Fibroblast of skin of abdomen (primary cell): ENCODE measurements around the gene PSMB11.

Source experiments
- DNase-seq: peaks from one replicate; pipeline ENCODE4 v3.0.0-alpha.2; 2013

PSMB11 gene

GRCh38 chr14:23044840-23045239 lies 2.8 kb downstream of the PSMB11 start:
- DNase-seq = no peak

GRCh38 chr14:23045419-23046357 lies 3.7 kb downstream of the PSMB11 start:
- no peak for DNase-seq

DNA sequence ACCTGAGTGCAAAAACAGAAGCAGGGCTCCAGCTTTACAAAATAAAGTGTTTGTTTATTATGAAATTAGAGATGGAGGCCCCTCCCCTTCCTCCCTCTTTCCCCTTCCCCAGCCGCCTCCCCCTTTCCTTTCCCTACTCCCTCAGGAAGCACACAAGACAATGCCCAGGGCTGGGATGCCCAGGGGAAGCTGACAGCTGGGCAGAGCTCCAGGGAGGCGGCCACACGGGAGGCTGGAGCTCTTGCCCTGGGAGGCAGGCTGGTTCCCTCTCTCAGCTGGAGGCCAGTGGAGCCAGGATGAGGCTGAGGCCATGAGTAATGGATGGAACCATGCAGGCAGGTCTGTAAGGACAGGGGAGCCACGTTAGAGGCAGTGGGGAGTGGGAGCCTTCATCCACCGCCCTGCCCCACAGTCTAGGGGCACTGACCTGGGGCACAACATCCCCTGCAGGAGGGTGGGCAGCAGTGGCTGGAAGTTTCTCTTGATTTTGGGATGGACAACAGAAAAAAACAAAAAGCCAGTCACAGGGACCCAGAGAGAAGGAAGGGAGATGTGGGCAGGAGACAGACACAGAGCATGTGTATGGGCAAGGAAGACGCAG lies 5.1 kb downstream of the PSMB11 start:
- DNase-seq = no peak

DNA sequence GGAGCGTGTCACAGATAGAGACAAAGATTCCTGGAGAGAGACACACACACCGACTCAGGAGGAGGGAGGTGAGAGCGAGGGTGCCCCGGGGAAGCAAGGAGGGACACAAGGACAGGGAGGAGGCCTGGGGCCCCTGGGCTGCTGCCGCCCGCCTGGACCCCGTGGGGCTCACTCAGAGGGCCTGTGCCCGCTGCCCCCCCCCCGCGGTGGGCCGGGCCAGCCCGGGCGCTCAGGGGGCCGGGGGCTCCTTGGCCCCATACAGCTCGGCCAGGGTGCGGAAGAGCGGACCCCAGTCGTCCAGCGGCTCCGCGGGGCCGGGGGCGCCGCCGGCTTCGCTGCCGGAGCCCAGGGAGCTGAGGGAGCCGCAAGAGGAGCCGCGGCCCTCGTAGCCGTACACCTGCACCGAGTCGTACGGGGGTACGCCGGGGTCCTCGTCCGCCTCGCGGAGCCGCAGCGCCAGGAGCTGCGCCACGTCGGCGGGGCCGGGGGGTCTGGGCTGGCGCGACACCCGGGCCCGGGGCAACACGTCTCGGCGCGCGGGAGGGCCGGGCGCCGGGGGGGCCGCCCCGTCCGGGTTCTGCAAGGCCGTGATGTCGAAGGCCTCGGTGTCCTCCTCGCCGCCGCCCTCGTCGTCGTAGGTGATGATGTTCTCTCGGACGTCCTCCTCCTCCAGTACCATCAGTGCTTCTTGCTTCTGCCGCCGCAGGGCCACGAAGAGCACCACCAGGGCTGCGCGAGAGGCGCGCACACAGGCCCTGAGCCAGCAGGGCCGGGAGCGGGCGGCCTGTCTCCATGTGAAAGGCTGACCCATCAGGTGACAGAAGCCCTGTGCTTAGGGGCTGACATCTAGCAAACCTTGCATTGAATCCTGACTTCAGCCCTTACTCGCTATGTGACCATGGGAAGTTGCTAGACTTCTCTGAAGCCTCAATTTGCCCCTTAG lies 6.0 kb downstream of the PSMB11 start:
- DNase-seq = no peak

DNA sequence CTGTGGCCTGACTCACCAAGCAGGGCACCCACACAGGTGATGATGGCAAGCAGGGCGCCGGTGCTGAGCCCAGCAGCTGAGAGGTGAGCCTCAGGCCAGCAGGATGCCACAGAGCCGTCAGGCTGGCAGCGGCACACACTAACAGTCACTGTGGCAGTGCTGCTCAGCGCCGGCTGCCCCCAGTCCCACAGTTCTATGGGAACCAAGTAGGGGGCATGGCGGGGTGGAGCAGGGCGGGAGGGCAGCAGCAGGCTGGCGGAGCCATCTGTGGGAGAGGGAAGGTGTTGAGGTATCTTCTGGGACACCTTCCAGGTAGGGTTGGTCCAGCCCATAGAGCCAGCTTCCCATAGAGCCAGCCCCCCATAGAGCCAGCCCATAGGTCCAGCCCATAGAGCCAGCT lies 7.0 kb downstream of the PSMB11 start:
- DNase-seq = no peak

DNA sequence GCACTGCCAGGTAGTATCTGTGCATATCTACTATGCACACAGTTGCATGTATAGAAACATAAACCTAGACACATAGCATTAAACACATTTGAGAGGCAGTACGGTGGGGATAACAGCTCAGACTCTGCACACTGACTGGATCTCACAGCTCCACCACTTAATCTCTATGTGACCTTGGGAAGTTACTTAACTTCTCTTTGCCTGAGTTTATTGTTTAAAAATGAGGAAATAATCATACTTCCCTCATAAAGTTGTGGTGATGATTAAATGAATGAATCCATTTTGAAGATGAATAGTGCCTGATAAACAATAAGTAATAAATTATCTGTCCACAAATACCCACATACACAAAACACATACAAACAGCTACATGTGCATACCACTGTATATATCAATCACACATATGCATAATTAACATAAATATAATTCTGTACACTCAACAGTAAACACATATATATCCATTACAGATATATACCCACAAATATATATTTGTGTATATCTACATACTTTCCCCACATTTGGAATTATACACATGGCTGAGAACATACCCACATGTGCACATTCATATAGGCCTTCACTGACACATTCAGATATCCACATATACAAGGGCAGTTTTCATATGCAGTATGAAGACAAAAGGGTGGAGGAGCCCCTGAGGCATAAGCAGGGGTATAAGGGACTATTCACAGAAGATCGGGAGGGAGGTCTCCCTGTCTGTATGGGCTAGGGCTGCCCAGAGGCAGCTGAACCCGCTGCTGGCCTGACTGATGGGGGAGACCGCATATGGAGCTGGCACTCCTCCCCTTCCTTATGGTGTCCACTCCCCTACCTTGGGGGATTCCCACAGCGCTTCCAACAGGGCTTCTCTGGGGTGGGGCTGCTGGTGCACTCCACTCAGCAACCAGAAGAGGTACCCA lies 9.4 kb downstream of the PSMB11 start:
- no peak for DNase-seq

DNA sequence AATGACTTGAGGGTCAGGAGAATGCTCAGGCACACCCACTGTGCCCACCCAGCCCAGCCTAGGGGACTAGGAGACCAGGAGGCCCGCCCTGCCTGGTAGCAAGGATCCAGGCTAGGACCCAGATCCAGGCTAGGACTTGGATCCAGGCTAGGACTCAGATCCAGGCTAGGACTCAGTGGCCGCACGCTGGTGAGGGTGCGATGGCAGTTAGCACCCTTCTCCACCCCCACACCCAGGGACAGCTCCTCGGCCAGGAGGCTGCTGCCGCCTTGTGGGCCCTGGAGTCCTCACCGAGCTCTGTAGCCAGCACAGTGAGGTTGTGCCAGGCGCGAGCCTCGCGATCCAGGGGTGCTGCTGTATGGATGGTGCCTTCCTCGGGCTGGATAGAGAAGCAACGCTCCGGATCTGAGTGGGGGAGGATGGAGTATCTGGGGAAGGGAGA lies 10.2 kb downstream of the PSMB11 start:
- DNase-seq = no peak

DNA sequence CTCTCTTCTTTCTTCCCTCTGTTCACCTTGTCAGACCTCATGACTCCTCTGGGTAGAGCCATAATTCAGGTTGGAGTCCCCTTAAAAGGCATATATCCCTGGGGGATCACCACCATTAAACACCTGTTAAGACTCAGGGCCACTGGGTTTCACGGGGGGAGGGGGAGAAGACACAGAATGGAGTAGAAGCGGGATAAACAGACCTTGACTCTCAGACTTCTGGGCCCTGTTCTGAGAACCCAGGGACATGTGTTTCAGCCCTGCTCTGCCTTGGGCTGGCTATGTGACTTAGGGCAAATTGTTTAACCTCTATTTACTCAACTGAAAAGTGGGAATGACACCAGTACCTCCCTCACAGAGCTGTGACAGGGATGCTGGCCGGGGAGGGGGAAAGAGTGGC lies 10.7 kb downstream of the PSMB11 start:
- no peak for DNase-seq

GRCh38 chr14:23053426-23053825 lies 11.4 kb downstream of the PSMB11 start:
- DNase-seq = no peak

GRCh38 chr14:23054000-23054811 lies 12.2 kb downstream of the PSMB11 start:
- DNase-seq = no peak

- DNase-seq = no peak
Measured at GRCh38 chr14:23055147-23055550, 13.1 kb downstream of the PSMB11 start.

GRCh38 chr14:23055621-23056144 lies 13.7 kb downstream of the PSMB11 start:
- no peak for DNase-seq

DNA sequence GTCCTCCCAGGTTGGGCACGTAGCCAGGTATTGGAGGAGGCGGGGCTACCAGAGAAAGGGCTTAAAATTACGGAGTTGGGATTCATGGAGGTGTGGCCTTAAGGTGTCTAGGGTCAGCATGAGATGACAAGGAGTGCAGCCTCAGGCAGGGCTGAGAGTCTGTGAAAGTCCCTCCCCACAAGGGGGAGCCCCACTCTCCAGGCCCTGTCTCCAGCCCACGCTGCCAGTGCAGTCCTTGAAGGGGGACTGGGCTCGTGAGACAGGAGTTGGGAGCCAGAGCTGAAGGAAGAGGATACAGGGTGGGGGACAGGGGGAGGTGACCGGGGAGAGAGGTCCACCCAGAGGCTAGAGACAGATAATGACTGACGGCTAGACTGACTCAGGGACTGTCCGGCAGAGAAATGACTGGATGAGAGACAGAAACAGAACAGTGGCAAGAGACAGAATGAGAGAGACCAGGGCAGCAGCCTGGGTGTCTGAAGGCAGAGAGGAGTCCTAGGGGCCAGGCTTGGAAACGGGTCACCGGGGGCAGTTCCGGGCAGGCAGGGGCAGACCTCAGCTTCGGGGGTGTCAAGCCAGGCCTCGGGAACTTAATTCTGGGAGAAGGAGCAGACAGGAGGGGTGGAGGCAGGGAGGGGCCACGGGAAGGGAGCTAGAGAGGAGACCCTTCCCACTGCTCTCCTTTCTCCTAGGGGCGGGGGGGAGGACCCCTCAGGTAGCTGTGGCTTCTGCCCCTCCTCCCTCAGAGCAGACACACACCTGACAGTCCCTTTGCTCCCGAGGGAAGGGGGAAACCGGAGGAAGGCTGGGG lies 14.3 kb downstream of the PSMB11 start:
- DNase-seq = peak; percentile 60

GRCh38 chr14:23056956-23057756 lies 15.1 kb downstream of the PSMB11 start, which contains the start of gene CDH24:
CDH24 (minus strand) TSS chr14:23057520; CDS start chr14:23055733, 1,787 bp downstream.
- peak; percentile 73 for DNase-seq

DNA sequence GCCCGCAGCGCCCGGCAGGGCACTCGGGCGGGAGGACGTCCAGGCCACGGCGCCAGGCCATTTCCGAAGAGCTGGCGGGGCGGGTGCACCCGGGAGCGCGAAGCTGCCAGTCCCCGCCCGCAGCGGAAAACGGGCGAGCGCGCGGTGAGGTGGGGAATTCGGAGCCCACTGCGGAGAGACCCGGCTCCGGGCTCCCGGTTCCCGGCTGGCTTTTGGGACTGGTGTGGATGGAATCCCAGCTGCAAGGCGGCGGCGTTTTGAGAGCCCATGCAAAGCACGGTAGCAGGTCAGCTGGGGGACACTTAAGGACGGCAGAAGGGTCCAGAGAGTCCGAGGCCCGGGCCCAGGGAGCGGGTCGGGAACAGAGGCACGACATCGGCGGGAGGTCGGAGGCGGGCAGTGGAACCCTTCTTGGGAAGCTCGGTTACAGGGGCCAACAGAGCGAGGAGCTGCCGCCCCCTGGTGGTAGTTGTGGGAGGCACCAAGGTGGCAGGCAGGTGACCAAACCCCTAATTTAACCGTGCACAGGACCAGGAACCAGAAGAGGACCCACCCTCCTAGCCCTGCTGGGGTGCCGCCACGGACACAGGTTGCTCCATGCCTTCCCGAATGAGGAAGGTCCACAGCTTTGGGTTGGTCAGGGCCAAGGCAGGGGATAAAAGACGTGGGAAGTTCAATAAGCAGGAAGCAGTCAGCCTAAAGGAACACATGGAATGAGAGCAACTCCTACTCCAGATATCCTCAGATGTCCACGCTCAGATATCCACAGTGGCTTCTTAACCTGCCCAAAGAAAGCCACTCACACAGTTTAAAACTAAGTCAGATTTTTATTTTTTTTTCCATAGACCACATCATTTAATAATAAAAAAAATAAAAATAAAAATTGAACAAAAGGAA lies 16.0 kb downstream of the PSMB11 start:
- DNase-seq = peak; percentile 79

- DNase-seq = no peak
Measured at GRCh38 chr14:23058654-23059504, 16.9 kb downstream of the PSMB11 start.
